ENCODE data around the gene CHKA.

Gene CHKA

DNA sequence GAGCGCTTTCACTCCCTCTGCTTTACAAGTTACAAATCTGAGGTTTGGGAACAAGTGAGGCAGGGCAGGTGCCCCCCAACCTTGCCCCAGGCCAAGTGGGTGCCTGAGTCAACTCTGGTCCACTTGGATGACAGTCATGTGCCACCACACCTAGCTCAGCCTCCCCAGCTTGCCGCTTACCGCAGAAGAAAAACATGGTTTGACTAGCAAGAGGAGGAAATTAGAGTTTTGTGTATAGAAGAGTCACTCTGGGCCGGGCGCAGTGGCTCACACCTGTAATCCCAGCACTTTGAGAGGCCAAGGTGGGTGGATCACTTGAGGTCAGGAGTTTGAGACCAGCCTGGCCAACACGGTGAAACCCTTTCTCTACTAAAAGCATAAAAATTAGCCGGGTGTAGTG, 27.7 kb upstream of the CHKA start:
- no peaks in the 10 kb centered on the region for H3K36me3 Mint-ChIP-seq

DNA sequence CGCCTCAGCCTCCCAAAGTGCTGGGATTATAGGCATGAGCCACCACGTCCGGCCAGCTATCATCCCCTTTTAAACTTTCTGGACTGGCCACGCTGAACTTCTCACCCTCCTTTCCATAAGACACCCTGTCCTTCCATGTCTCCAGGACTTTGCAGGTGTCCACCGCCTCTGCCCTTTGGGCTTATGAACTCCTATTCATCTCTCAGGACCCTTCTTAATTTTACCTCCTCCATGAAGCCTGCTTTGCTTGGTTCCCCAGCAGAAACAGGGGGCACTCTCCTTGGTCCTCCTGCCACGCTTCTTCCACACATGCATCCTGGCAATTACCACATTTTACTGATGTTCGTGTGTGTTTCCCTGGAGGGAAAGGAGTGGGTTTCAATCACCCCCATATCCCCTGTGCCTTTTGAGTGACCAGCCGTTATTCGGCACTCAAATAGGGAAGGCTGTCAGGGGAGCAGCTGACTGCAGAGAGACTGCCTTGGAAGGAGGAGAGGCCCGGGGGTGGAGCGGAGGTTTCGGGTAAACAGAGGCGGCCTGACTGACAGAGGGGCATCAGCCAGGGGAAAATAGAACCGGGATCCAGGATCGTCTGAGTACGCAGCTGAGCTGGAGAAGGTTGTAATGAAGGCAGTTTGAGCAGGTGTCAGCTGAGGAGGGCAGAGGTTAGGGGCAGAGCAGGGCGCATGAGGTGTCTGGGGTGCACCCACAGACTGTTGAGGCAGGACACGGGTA, 27.1 kb upstream of the CHKA start:
- H3K27ac Mint-ChIP-seq, result no peak overlapping the region
- no peak overlapping the region for H3K4me3 Mint-ChIP-seq
- H3K9me3 Mint-ChIP-seq, result no peaks in the 10 kb centered on the region
- H3K27me3 Mint-ChIP-seq, result peaks cover 0 to 4% of the 10 kb centered on the region in 2 donors
- no peaks in the 10 kb centered on the region for H3K36me3 Mint-ChIP-seq
- H3K4me1 Mint-ChIP-seq, result no peaks in the 10 kb centered on the region
- ATAC-seq (replicated peaks) (no peak), DNase-seq (no peak)

More for the DNA sequence above, 27.7 kb upstream of the CHKA start:
- no peaks in the 10 kb centered on the region for H3K9me3 Mint-ChIP-seq
- ATAC-seq (replicated peaks) (no peak), DNase-seq (no peak)
- H3K4me1 Mint-ChIP-seq, result no peaks in the 10 kb centered on the region
- no peak overlapping the region for H3K4me3 Mint-ChIP-seq
- no peak overlapping the region for H3K27ac Mint-ChIP-seq
- peaks cover 0 to 4% of the 10 kb centered on the region in 2 donors for H3K27me3 Mint-ChIP-seq

DNA sequence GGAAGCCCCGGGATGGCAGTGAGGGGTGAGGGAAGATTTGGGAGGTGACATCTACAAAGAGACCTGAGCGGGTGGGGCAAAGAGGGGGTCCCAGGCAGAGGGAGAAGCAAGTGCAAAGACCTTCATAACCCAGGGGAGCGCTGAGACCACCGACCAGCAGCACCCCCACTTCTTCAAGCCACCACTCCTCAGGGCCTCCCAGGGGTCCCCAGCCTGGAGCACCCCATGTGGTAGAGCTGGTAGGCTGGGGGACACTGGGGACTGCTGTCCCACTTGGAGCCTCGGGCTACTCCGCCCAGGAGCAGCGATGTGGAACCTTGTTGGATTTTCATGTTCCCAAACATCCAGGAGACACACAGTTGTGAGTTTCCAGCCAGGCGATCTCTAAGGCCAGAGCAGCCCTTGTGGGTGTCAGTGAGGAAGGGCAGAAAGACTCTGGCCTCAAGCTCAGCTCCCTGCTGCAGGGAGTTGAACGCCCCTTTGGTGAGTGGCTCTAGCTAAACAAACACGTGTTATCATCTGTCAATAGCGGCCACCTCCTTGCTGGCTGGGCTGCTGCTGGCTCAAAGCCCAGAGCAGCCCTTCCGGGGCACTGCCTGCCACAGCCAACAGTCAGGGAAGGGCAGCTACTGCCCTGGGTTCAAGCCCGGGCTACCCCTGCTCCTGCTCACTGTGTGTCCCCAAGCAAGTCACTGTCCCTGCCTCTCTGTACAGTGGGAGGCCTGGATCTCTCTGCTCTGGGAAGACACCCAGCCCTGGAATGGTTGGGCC, 25.7 kb upstream of the CHKA start:
- H3K36me3 Mint-ChIP-seq, result no peaks in the 10 kb centered on the region

DNA sequence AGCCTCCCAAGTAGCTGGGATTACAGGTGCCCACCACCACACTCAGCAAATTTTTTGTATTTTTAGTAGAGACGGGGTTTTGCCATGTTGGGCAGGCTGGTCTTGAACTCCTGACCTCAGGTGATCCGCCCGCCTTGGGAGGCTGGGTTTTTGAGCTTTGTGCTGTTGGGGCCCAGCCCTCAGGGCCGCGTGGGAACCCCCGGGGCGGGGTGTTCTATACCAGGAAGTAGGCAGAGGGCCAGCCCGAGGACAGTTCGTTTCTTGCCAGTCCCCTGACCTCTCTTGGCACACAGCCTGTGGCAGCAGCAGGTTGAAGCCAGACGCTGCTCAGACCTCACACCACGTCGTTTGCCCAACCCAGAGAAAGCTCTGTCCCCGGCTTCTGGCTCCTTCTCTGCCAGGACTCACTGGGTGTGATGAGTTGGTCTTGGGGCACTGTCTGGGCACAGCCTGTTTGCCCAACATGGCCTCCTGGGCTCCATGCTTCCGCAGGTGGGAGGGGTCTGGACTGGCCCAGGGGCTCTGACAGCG, 24.9 kb upstream of the CHKA start:
- no peak for ATAC-seq (replicated peaks)
- Mint-ChIP-seq H3K27ac (no peak overlapping the region), H3K36me3 (no peaks in the 10 kb centered on the region), H3K4me3 (no peak overlapping the region), H3K27me3 (peaks cover 0 to 4% of the 10 kb centered on the region in 2 donors), H3K4me1 (peaks cover 5 to 17% of the 10 kb centered on the region in 2 donors), H3K9me3 (no peaks in the 10 kb centered on the region)
- no peak for DNase-seq

More for the DNA sequence above, 25.7 kb upstream of the CHKA start:
- Mint-ChIP-seq H3K27ac (no peak overlapping the region), H3K4me3 (no peak overlapping the region), H3K27me3 (peaks cover 0 to 4% of the 10 kb centered on the region in 2 donors), H3K4me1 (peaks cover 0 to 8% of the 10 kb centered on the region in 2 donors), H3K9me3 (no peaks in the 10 kb centered on the region)
- DNase-seq (no peak), ATAC-seq (replicated peaks) (no peak)

DNA sequence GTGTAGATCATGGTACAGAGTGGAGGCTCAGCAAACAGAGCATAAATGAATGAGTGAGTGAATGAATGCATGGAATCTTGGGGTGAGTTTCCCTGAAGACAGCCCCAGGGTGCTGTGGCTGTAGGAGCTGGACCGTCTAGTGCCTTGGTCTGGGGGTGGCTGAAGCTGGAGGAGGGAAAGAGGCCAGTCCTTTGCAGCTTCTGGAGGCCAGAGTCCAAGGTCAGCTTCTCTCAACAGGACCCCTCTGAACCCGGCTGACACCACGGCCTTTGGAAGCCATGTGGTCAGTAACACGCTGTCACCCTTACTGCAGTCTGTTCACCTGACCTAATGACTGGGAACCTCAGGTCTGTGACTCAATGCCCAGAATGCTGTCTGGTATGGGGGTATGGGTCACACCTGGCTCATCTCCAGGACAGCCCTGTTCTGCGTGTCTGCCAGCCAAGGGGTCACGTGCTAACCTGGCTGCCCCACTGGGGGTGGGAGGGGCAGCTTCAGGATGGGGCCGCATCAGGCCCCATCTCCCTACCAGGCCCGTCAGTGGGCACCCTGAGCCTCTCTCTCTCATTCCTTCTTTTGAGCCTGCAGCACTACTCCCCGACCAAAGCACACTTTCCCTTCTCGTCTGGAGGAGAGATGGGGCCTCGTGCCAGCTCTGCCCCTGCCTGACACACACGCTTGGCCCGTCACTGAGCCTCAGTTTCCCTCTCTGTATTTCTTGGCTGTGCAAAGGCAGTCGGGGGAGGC, 24.1 kb upstream of the CHKA start:
- peaks cover 6 to 22% of the 10 kb centered on the region in 2 donors for H3K4me1 Mint-ChIP-seq
- peaks cover 0 to 4% of the 10 kb centered on the region in 2 donors for H3K27me3 Mint-ChIP-seq
- H3K27ac Mint-ChIP-seq, result no peak overlapping the region
- no peaks in the 10 kb centered on the region for H3K36me3 Mint-ChIP-seq
- no peaks in the 10 kb centered on the region for H3K9me3 Mint-ChIP-seq
- no peak overlapping the region for H3K4me3 Mint-ChIP-seq
- no peak for ATAC-seq (replicated peaks)
- DNase-seq, result no peak

DNA sequence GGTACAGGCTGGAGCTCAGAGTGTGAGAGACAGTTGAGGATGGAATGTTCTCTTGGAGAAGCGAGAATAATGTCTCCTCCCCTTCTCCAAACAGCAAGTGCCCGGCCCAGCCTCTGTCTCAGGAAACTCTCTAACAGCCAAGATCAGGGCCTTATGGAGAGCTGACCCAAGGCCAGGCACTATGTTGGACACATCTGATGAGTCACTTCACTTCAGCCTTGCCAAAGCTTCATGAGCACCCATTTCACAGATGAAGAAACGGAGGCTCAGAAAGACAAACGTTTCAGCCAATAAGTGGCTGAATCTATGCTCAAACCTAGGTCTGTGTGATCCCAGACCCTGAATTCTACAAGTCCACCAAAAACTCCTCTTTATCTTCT, 22.1 kb upstream of the CHKA start:
- Mint-ChIP-seq H3K27ac (peak overlapping the region; percentile 20), H3K4me1 (peaks cover 6 to 22% of the 10 kb centered on the region in 2 donors), H3K27me3 (peaks cover 6 to 8% of the 10 kb centered on the region in 2 donors), H3K36me3 (no peaks in the 10 kb centered on the region), H3K9me3 (no peaks in the 10 kb centered on the region), H3K4me3 (no peak overlapping the region)
- no peak for DNase-seq
- no peak for ATAC-seq (replicated peaks)

DNA sequence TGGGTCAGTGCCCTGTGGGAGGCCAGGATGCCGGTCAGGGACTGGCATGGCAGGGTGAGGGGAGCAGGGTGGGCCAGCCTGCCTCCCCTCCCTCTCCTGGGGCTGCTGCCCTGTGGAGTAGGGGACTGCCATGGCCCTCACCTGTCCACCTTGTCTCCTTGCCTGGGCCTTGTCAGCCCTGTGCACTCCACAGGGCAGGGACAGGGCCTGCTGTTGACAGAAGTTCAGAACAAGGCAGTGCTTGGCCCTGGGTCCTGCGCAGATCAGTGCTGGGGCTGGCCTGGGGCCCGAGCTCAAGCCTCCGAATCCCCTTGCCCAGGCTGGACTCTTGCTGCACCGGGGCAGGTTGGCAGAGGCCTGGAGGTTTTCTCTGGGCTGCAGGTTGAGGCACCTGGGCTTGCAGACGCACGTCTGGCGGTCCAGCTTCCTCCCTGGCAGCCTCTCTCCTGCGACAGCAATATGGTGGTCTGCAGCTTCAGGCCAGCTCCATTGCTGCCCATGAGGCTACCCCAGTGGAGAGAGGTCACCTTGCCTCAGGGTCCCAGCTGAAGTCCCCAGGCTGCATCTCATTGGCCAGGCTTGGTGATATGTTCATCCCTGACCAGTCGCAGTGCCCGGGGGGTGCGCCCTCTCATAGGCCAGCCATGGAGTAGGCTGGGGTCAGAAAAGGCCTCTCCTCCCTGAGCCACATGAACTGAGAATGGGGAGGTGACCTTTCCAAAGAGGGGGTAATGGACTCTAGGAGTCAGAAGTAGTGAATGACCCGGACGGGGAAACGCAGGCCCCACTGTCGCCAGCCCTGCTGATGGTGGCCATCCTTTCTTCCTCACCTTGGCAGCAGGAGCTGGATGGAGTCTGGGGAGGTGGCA, 21.5 kb upstream of the CHKA start:
- H3K27ac Mint-ChIP-seq, result peak overlapping the region; percentile 20
- ATAC-seq (replicated peaks) (peak; percentile 17 to 24), DNase-seq (no peak)
- H3K27me3 Mint-ChIP-seq, result peaks cover 13% of the 10 kb centered on the region in 2 donors
- no peak overlapping the region for H3K4me3 Mint-ChIP-seq
- H3K4me1 Mint-ChIP-seq, result peaks cover 6 to 22% of the 10 kb centered on the region in 2 donors
- H3K9me3 Mint-ChIP-seq, result no peaks in the 10 kb centered on the region
- H3K36me3 Mint-ChIP-seq, result no peaks in the 10 kb centered on the region

DNA sequence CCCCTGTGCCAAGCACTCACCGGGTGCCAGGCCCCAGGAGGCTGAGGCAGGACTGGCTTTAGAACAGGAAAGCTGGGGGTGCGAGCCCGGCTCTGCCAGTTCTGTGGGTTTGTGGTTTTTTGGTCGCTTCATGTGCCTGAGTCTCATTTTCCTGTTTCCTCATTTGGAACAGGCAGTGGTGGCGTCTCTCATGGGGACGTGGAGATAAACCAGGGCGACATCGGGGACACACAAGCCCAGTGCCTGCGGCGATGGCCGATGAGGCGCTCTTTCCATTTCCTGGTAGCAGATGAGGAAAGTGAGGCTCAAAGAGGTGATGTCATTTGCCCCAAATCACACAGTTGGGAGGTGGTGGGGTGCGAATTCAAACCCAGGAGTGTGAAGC, 20.8 kb upstream of the CHKA start:
- H3K9me3 Mint-ChIP-seq, result no peaks in the 10 kb centered on the region
- peaks cover 6 to 22% of the 10 kb centered on the region in 2 donors for H3K4me1 Mint-ChIP-seq
- H3K36me3 Mint-ChIP-seq, result no peaks in the 10 kb centered on the region
- peak overlapping the region in 1 of 2 donors; percentile 21 for H3K4me3 Mint-ChIP-seq
- DNase-seq, result peak; percentile 32
- no peak overlapping the region for H3K27ac Mint-ChIP-seq
- H3K27me3 Mint-ChIP-seq, result peaks cover 14 to 15% of the 10 kb centered on the region in 2 donors
- peak; percentile 77 to 79 for ATAC-seq (replicated peaks)

DNA sequence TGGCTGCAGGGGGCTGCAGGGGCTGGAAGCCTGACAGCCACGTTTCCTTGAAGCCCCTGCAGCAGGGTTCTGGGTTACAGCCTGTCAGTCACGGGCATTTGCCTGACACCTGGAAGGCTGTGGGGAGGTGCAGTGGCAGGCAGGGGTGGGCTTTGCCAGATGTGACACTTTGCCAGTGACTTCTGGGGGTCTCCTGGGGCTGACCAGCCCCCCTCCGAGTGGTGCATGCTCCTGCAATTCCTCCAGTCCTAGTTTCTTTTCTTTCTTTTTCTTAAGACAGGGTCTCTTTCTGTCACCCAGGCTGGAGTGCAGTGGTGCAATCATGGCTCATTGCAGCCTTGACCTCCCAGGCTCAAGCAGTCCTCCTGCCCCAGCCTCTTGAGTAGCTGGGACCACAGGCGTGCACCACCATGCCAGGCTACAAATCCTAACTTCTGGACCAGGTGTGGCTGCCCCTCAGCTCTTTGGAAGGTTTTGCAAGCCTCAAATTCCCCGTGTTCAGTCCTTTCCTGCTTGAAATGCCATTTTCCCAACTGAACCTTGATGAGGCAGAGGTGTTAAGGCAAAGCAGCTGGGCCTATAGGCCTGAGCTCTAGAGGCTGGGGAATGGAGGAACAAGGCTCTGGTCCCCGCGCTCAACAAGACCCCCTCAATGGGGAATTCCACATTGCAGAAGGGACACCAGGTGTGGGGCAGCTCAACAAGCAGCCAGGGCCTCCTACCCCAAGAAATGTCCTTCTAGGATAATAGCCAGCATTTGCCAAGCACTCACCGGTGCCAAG, 20.2 kb upstream of the CHKA start:
- DNase-seq, result no peak
- Mint-ChIP-seq H3K9me3 (no peaks in the 10 kb centered on the region), H3K27me3 (peaks cover 14 to 15% of the 10 kb centered on the region in 2 donors), H3K27ac (no peak overlapping the region), H3K4me3 (no peak overlapping the region), H3K4me1 (peaks cover 6 to 22% of the 10 kb centered on the region in 2 donors), H3K36me3 (no peaks in the 10 kb centered on the region)
- ATAC-seq (replicated peaks), result peak; percentile 35 to 38

DNA sequence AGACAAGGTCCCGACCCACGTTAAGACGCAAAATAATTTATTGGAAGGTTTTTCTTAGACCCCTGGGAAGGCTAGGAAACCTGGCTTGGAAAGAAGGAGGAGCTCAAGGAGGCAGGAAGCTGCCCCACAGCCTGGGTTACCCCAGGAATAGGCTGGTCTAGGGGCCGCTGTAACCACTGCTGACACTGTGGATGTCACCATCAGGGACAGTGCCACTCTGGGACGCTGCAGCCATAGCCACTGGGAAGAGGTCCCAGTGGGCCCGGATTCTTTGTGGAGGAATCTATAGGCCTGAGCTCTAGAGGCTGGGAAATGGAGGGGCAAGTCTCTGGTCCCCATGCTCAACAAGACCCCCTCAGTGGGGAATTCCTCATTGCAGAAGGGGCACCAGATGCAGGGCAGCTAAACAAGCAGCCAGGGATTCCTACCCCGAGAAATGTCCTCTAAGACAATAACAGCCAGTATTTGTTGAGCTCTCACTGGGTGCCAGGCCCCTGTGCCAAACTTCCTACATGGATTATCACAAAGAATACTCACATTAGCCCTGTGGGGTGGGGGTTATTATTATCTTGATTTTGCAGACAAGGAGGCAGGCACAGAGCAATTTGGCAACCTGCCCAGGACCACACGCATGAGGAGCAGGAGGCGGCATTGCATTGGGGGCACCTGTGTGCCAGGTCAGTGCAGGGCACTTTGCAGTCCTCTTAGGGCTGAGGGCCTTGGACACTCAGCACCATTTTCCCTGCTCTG, 19.5 kb upstream of the CHKA start:
- DNase-seq (no peak), ATAC-seq (replicated peaks) (no peak)
- H3K4me3 Mint-ChIP-seq, result no peak overlapping the region
- H3K36me3 Mint-ChIP-seq, result no peaks in the 10 kb centered on the region
- no peak overlapping the region for H3K27ac Mint-ChIP-seq
- peaks cover 15% of the 10 kb centered on the region in 2 donors for H3K27me3 Mint-ChIP-seq
- H3K9me3 Mint-ChIP-seq, result no peaks in the 10 kb centered on the region
- peaks cover 6 to 22% of the 10 kb centered on the region in 2 donors for H3K4me1 Mint-ChIP-seq

DNA sequence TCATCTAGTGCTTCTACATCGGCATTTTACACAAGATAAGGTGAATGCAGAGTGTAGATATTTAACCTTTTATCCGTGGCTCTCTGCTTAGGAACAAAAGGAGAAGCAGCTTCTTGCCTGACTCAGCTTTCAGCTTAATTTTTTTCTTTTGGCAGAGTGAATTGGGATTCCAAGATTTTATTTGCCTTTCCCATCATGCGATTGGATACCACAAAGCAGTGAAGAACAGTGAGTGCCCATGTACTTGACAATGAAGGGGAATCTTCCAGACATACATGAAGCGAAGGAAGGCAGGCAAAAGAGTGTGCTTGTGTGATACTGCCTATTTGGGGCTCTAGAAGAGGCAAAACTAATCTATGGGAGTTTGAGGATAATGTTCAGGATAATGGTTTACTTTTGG, 17.0 kb upstream of the CHKA start:
- Mint-ChIP-seq H3K36me3 (peaks cover 0 to 2% of the 10 kb centered on the region in 2 donors), H3K4me3 (no peak overlapping the region), H3K9me3 (peaks cover 0 to 2% of the 10 kb centered on the region in 2 donors), H3K27ac (no peak overlapping the region), H3K27me3 (peaks cover 18 to 20% of the 10 kb centered on the region in 2 donors), H3K4me1 (peaks cover 6 to 22% of the 10 kb centered on the region in 2 donors)
- DNase-seq (no peak), ATAC-seq (replicated peaks) (no peak)

DNA sequence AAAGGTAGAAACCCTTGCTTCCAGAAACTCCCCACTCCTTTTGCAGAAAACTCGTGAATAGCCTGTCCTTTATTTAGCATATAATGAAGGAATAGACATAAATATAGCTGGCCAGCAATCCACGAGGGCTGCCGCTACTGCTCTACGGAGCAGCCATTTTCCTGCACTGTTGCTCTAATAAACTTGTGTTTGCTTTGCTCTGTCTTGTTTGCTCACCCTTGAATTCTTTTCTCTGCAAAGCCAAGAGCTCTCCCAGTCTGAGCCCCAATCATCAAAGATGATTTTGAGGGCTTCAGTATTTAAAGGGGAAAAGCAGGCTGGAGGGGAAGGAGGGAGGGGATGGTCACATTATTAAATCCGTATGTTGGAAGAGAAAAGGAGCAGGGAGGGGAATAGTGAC, 16.6 kb upstream of the CHKA start:
- Mint-ChIP-seq H3K27me3 (peaks cover 18 to 20% of the 10 kb centered on the region in 2 donors), H3K36me3 (peaks cover 1 to 2% of the 10 kb centered on the region in 2 donors), H3K27ac (no peak overlapping the region), H3K4me3 (no peak overlapping the region), H3K4me1 (peaks cover 6 to 22% of the 10 kb centered on the region in 2 donors), H3K9me3 (peaks cover under 1 to 2% of the 10 kb centered on the region in 2 donors)
- DNase-seq (no peak), ATAC-seq (replicated peaks) (no peak)

All from stimulated activated naive B cell treated with anti-CD40 and anti-IgM and Interleukin-4, amounts not matched to agents 10 μg/mL and 1 μg/mL and 100 μg/mL, for 72 hours (primary cell).